Colon (tissue), 2 donors: ENCODE data around the gene PALLD.

Experiments used
- FAIRE-seq: peaks from 2 replicates; lab custom pipeline; 2012; peaks lifted over from hg19 to GRCh38; lab: Jason Lieb, UNC
- donor health status: control.
- donor health status: control.

Gene PALLD

DNA sequence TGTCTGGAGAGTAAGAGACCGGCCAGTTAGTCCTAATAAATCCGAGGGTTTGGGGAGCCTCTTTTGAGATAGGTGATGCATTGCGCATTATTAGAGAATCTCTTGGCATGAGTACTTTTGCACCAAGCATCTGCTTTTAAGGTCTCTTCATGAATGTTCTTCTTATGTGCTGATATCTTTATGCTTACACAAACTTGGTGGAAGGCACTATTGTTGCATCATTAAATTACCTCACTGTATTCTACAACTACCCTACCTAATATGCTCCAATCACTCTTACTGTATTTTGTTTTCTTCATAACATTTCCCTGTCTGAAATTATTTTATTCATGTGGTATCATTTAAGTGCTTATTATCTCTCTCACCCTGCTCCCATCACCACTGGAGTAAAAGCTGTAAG is 151.6 kb downstream of the PALLD start:
- FAIRE-seq, result no peak

DNA sequence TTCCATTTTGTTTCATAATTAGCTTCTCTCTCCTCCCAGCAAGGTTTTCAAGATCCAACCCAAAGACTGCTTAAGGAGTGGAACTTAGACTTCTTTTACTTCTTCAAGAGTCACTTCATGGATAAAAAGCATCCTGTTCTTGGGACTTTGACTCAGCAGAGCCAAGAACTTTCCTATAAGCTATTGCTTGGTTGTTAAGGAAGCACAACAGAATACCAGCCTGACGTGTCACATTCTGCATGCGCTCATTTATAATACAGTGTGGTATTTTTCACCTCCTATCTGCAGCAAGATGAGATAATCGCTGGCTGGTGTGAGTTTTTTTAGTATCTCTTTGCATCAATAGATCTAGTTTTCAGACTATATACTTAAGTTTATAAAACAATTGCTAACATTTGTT is 152.1 kb downstream of the PALLD start:
- no peak for FAIRE-seq

DNA sequence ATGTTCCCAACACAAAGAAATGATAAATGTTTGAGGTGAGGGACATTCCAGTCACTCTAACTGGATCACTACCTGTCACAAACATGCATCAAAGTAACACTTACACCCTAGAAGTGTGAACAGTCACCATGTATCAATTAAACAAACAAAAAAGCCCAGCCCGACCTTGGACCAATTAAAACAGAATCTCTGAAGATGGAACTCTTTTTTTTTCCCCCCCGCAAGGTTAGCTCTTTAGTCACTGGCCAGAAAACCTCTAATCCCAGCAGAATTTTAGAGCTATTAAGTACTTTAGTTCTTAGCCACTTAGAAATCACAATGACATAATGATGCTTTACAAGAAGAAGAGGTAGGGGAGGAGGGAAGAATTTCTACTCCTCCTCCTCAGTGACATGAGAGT is 154.5 kb downstream of the PALLD start:
- no peak for FAIRE-seq

DNA sequence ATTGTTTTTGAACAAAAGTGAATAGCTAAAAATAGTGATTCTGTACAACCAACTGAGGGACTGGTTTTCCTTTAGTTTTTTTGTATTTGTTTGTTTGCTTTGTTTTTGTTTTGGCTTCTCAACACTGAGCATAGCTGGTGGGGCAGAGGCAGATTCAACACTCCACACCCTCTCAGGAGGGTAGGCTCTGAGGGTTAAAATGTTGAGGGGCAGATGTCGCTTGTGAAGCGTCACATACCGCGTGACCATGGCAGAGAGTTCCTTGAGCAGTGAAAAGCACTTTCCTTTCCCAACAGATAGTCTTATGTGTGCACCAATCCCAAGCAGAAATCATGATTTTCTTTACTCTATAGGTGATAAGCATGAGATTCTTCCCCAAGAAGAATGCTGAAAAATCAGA is 155.0 kb downstream of the PALLD start:
- FAIRE-seq, result no peak

DNA sequence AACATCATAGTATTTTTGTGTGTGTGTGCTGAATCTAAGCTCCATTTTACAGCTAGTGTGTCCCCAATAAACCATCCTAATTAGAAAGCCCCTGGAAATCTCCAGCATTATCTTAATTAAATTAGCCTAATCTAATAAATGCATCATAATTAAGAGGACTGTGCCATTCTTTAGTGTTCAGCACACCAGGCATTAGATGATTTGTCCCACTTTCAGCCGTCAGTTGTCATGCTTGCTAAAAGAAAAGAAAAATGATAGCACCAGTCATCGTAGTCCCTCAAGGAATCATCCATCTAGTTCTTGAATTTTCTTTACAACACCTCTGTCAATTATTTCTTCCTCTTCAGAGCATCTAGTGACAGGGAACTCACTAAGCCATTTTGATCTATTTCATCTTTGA is 155.9 kb downstream of the PALLD start:
- FAIRE-seq, result no peak

DNA sequence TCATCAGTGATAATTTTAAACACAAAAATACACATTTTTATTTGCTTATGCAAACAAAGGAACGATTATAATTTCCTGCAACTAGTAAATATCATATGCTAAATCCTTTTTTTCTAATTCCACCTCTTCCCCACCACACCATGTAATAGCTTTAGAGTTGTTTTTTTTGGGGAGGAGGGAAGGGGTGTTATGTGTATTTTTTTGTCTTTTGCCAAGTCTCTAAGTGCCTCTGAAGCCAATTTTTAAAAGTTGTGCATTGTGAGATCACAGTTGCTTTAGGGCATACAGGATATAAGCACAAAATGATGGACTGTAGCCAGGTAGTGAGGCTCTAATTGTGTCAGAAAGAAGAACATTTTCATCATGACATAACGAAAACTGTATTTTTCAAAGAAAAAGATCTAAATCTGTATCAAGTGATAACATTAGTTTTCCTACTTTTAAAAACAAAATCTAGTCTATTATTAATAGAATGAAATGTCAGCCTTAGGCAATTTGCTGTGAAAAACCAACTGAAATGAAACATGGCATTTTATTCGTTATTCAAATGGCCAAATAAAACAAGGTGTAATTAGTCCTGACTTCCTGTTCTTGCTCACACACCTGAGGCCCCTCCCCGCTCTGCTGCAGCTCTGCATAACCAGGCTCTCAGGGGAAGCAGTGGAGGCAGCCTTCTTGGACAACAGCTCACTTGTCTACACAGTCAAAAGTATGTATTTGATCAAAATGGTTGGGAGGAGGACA is 157.4 kb downstream of the PALLD start:
- no peak for FAIRE-seq

DNA sequence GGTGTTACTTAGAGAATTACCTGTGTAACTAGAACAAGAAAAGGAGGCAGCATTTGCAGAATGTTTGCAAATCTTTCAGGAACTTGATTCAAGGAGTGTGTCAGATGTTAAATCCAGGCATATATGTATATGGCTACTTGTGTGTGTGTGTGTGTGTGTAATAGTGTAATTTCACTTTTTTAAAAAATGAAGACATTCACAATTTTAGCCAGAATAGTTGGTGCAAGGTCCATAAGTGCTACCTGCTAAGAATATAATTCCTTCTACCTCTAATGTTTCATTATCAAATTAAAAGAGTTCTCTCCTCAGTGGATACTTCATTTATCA is 158.0 kb downstream of the PALLD start:
- FAIRE-seq, result no peak

DNA sequence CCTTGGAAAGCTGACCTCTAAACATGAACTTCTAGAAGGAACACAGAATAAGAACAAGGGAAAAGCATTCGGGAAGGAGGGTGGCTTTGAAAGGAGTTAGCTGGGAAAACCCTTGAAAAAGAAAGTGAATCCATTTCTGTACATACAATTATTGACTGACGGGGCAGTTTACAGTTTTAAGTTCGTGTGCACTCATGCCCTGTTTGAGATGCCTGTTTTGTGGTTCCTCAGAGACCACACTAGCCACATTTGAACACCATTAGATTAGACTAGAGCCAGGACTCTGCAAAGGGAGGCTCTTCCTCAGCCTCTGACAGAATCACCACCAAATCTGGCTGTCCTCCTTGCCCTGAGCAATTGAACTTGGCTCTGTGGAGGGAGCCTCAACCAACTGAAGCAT is 158.3 kb downstream of the PALLD start:
- no peak for FAIRE-seq

DNA sequence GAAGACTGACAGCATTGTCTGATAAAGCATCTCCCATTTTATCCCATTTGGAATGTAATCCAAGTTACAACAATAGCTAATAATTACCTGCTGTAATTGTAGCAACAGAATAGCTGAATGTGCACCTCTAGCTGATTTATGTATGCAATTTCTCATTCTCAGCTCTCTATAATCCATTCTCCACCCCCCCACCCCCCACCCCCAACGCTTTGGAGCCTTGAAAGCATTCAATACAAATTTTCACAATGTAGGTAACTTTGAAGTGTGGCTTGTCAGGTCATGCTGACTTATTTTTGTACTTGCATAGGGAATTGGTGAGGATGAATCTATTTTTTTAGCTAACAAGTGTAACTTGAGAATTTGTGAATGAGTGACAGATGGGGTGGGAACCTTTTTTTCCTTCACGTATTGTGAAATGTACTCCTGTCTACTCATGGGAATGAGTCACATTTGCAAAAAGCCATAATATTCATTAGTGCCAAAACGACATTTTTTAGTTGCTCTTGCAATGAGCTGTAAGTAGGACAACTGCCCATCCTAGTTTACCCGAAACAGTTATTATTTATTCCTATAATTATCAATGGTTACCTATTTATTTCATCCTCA is 159.3 kb downstream of the PALLD start:
- FAIRE-seq, result no peak

DNA sequence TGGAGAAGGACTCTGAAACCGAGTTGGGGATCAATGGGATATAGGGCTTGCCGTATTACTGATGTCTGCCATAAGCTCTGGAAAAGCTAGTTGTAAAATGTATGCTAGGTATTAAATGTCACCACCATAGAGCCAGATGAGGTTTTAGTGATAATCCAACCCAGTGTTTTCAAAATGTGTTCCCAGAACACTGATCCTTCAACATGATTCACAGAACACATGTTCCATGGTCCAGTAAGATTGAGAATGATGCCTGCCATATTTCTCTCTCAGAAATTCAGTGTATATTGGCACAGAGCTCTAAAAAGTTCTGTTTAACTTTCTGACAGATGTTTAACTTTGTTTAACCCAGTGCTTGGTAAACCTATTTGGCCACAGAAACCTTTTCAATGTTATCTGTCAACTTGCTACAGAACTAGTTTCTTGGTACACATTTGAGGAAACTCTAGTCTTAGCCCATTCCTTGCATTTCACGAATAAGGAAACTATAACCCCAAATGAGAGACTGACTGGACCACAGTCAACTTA is 160.2 kb downstream of the PALLD start:
- no peak for FAIRE-seq

DNA sequence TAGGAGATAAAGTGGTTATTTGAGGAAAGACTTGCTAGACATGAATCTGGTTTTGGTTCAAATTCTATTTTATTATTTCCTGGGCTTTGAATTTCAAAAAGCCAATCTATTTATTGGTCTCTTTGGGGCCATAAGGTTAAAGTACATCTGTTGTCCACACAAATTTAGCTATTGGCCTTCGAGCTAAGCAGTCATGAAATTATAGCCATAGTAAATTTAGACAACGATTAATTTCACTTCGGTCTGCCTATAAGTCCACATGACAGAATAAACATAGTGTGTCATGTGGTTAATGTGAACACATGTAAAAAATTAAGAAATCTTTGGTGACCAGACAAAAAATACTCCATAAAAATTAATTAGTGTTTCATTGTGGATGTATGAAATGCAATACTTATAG is 161.9 kb downstream of the PALLD start:
- no peak for FAIRE-seq

DNA sequence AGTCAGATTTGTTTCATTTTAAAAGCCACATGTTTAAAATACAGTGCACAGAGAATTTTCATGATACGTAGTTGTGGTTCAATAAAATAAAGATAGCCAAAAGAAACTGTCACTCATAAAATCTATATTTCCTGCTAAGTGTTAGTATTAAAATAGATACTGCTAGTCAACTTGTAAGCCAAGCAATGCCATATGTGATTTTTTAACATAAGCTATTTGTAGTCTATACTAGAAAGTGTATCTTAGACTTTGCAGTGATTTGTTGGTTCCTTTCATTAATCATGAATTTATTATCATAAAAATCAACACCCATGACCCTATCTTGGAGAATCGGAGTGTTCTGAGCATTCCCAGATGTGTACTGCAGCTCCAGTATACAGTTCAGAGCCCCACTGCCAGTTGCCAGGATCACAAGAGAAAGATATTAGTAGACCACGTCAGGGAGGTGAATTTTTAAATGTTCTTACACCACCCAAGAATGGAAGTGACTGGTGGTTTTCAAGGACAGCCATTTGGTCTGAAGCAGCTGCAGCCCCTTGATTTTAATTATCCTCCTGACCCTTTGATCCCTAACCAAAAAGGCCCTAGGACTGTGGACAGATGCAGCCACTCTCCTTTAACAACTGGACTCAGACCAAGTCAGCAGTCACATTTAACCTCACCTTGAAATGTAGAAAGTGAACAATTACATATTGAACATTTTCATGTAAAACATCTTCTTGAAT is 163.1 kb downstream of the PALLD start:
- no peak for FAIRE-seq

DNA sequence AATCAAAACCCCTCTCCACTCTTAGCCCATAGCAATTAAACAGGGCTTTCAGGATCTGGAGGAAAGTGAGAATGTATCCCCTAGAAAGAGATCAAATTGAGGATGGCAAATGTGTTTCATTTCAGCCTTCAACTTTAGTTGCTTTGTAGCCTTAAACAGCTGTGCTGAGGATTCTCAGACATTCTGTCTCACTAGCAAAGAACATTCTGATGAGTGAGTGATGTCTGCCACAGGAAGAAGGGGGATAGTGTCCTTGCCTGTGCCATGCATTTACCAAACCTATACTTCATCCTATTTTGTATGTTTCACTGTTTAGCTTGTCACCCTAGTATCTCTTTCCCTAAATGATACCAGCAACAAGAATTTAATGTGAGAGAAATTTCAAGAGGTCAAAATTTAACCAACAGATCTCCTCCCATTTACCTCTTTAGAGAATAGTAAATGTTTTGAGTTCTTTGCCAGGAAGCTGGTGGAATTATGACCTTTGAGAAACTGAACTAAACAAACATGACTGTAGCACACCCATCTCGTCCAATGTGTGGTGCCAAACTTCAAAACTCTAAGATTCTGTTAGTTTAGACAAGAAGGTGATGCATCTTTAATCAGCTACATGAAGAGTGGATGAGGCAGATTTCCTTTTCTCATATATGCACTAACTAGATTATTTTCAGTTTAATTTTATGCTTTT is 165.6 kb downstream of the PALLD start:
- FAIRE-seq, result peak; percentile 64

DNA sequence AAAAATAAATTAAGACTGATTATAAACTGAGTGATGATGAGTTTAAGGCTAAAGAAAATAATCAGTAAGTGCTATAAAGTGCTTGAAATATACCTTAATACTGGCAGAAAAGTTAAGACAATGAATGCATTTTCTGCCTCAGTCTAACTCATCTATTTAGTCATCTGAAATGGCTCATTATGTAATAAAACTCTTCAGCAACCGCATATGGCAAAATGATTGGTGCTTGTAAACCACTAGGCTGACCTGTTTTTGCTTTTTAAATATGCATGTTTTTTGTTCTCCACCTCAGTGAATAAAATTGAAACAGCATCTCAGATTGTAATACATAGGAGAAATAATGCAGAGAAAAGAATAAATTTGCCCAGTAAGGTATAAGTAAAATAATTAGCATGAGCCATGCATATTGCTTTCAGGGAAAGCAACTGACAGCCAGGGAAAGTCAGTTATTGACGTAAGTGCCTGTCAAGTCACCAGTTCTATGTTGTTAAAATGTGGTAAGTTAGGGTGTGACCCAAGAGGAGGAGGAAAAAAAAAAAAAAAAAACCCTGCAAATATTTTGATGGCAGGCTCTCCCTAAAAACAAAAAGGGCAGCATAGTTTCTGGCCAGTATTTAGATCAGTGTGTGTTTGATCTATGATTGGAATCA is 167.5 kb downstream of the PALLD start:
- FAIRE-seq, result no peak

DNA sequence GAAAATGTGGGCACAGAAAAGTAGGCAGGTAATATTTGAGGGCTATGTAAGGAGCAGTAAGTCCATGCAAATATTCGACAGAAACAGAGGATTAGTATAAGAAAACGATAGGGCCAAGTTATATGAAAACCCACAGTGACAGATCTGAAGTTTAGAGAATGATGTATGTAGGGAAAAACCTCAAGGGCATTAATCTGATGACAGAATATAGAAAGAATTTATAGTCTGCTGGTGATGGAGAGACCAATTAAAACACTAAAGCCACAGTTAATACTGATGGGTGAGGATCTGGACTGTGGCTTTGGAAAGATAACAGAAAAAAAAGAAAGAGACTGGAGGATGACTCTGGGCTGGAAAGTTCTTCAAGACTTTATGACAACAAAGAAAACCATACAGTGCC is 169.7 kb downstream of the PALLD start:
- no peak for FAIRE-seq

DNA sequence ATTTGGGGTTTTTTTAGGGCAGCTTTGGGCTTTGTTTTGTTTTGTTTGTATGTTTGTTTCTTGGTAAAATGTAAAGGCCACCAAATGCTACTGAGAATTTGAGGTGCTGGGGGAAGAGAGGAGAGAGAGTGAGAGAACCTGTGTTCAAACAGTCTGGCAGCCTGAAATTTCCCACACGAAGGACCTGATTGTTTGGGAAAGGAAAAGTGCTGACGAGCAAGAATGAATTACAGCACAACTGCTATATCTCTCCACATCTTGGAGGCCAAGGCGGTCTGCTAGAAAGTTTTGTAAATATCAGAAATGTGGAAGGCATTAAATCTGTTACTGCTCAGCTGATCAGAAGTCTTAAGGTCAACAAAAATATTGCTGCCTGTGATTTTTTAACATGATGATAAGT is 170.5 kb downstream of the PALLD start:
- FAIRE-seq, result no peak

DNA sequence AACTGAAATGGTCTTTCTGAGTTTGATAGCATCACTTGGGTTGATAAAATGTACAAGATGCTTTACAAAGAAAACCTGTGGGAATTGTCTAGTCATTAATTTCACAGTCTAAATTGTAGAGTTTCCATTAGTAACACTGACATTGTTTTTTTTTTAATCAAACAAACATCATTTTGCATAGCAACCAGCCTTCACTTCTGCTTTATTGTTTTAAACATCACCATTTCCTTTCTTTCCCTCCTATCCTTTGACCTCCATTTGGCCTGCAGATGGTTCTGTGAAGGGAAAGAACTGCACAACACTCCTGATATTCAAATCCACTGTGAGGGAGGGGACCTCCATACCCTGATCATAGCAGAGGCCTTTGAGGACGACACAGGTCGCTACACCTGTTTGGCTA is 171.1 kb downstream of the PALLD start:
- no peak for FAIRE-seq

DNA sequence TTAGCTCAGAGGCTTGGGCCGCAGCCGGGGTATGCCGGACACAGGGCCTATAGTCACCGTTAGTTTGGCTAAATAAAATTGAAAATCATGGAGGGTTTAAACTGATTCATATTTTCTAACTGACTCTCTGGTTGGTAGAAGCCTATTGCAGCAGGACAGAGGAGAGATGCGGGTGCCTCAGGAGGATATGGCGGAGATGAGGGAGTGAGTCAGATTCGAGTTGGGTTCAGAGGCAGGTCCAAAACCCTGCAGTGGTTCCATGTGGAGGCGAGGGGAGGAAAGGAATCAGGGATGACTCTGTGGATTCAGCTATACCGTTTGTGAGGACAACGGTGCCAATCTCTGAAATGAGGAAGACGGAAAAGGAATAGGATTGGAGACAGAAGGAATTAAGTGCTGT is 176.6 kb downstream of the PALLD start:
- FAIRE-seq, result no peak

DNA sequence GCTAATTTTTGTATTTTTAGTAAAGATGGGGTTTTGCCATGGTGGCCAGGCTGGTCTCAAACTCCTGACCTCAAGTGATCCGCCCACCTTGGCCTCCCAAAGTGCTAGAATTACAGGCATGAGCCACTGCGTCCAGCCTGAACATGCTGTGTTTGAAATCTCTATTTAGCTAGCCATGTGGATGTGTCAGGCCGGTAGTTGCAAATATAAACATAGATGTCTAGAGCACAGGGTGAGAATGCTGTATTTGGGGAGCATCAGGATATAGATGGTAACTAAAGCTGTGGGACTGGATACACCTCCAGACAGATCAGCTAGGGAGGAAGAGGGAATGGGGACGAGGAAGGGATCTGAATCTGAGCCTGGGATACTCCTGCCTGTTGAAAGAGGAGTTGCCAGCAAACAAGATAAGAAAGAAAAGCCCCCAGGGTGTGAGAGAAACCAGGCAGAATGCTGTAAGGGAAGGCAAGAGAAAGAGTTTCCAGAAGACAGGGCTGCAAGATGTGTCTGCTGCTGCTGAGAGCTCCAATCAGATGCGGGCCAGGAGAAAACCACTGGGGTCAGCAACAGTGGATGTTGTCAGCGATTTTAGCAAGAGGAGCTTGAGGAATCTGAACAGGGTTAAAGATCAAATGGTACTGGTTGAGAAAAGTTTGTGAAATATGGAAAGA is 177.4 kb downstream of the PALLD start:
- no peak for FAIRE-seq

DNA sequence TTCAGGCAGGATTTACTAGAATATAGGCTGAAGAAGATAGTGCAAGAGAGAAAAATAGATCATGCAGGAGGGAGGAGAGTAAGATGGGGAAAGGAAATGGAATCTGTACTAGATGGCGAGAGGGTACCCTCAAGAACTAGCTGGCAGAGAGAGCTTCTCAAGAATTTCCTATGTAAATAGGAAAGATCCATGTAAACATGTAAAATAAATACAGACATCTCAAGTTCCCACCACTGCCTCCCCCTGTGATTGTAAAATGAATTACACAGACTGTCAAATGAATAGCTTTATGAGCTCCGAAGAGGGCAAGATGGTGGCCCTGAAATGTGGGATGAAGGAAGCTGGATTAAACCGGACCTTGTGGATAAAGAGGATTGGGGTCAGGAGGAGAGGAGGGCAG is 178.0 kb downstream of the PALLD start:
- no peak for FAIRE-seq

DNA sequence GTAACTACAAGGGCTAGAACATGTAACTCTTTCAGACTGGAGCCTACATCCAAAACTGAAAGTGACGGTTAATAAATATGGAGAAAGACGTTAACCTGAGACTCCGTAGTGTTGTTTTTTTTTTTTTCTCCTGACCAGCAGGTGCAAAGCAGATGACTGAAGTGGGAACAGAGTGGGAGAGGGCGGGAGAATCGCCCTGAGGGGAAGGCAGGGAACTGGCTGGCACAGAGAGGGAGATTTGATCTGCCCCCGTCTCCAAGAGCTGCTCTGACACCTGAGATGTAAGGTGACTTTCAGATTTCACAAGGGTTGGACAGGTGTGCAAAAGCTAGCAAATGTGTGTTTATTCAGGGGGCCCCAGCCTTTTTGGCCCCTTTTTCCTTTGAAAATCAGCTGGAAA is 180.2 kb downstream of the PALLD start:
- no peak for FAIRE-seq

DNA sequence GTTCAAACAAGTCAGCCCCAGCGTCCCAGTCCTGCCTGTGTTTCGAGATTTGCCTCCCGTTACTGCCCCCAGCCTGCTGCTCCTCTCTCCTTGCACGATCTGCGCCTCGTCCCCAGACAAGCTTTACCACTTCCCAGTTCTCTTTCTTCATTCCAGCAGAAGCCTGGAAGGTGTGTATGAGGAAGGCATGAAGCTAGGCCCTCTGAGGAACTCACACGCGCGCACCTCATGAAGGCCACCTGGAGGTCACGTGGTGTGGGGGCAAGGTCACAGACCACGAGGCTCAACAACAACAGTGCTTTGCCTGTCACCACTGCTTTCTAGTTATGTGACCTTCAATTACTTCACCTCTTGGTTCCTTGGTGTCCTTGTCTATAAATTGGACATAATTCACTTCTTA is 181.0 kb downstream of the PALLD start:
- FAIRE-seq, result no peak
